GM21526 (cell line): ENCODE data around the gene EPHB6.

Source experiments
- ATAC-seq: cut with Tn5 transposase; IDR thresholded peaks from one replicate; pipeline ENCODE4 v1.9.1; 2021; ENCODE audit warnings: moderate library complexity; ENCODE audit not compliant: unreplicated experiment, low FRiP score

The EPHB6 gene

GRCh38 chr7:142894112-142894984 is 39.5 kb downstream of the EPHB6 start:
- no peak for ATAC-seq

GRCh38 chr7:142894985-142895593 is 40.2 kb downstream of the EPHB6 start:
- ATAC-seq, result no peak

- ATAC-seq, result no peak
Measured at GRCh38 chr7:142896151-142896550, 41.3 kb downstream of the EPHB6 start.

- ATAC-seq, result no peak
Measured at GRCh38 chr7:142896741-142897379, 42.0 kb downstream of the EPHB6 start.

- no peak for ATAC-seq
Measured at GRCh38 chr7:142897691-142898090, 42.8 kb downstream of the EPHB6 start.

GRCh38 chr7:142898377-142899170 is 43.7 kb downstream of the EPHB6 start:
- no peak for ATAC-seq

GRCh38 chr7:142899661-142900060 is 44.8 kb downstream of the EPHB6 start:
- no peak for ATAC-seq

- ATAC-seq, result no peak
Measured at GRCh38 chr7:142901426-142902259, 46.8 kb downstream of the EPHB6 start.

- no peak for ATAC-seq
Measured at GRCh38 chr7:142904128-142904527, 49.3 kb downstream of the EPHB6 start.

- ATAC-seq, result no peak
Measured at GRCh38 chr7:142905759-142906158, 50.9 kb downstream of the EPHB6 start.

- no peak for ATAC-seq
Measured at GRCh38 chr7:142906643-142907042, 51.8 kb downstream of the EPHB6 start.

GRCh38 chr7:142908290-142908689 is 53.4 kb downstream of the EPHB6 start:
- ATAC-seq, result no peak

GRCh38 chr7:142908921-142909890 is 54.3 kb downstream of the EPHB6 start:
- ATAC-seq, result no peak

- ATAC-seq, result no peak
Measured at GRCh38 chr7:142910031-142910433, 55.2 kb downstream of the EPHB6 start.

GRCh38 chr7:142910481-142910880 is 55.6 kb downstream of the EPHB6 start:
- ATAC-seq, result no peak

GRCh38 chr7:142913051-142913450 is 58.2 kb downstream of the EPHB6 start:
- ATAC-seq, result no peak

GRCh38 chr7:142913566-142913965 is 58.7 kb downstream of the EPHB6 start:
- no peak for ATAC-seq

- ATAC-seq, result no peak
Measured at GRCh38 chr7:142914121-142914520, 59.2 kb downstream of the EPHB6 start.

GRCh38 chr7:142915315-142915714 is 60.4 kb downstream of the EPHB6 start:
- ATAC-seq, result no peak
